ENCODE measurements around the gene HCRTR2. TPM values are rescaled to one million over a fixed set of nuclear protein-coding genes. Genes with fewer than 3 reads are reported as not detected.

Gene HCRTR2
- total RNA-seq, 1 donor from 2014 or later, result 0.11 TPM

- Mint-ChIP-seq H3K4me1 (peaks cover 2% of the 10 kb centered on the region), H3K9me3 (peaks cover 4% of the 10 kb centered on the region), H3K27me3 (ENCODE audit: low read depth) (no peaks in the 10 kb centered on the region), H3K36me3 (no peaks in the 10 kb centered on the region), H3K4me3 (no peak overlapping the region), H3K27ac (no peak overlapping the region)
- TF ChIP-seq CTCF (IDR thresholded peaks at IDR 0.05; ENCODE audit: unreplicated experiment), result no peak
- no peak for DNase-seq (ENCODE audit: low spot score in 2 of 2, unreplicated experiment in 2 of 2)
These were observed 85.9 kb downstream of the HCRTR2 start for GRCh38 chr6:55260181-55260580.

DNA sequence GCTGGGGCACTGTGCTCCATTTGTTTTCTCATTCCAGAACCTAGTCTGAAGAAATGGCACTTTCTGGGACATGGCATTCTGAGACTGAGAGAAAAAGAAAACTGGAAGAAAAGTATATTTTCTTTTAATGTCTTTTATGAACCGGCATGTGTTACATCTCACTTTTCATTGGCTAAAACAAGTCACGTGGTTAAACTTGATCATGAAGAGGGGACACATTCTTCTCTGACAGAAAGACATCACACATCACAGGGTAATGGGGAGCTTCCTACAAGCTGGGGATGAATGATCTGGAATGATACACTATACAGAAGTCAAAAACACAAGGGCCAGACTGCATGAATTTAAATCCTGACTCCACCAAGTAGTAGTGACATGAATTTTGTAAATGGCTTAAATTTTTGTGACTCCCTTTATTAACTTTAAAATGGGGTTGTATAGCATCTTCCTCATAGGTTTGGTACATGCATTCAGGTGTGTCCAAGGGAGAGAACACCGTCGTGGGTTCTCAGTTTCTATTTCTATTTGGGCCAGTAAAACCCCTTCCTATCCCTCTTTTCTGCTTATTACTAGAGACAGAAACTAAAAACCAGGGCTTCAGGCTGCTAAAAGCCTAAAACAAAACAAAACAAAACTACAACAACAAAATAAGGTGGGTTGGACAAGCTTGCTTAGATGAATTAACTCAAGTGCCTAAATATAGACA, 91.2 kb downstream of the HCRTR2 start:
- Mint-ChIP-seq H3K27ac (no peak overlapping the region), H3K4me1 (no peaks in the 10 kb centered on the region), H3K27me3 (ENCODE audit: low read depth) (no peaks in the 10 kb centered on the region), H3K4me3 (no peak overlapping the region), H3K9me3 (peaks cover 4% of the 10 kb centered on the region), H3K36me3 (no peaks in the 10 kb centered on the region)
- no peak for DNase-seq (ENCODE audit: low spot score in 2 of 2, unreplicated experiment in 2 of 2)
- no peak for TF ChIP-seq CTCF (IDR thresholded peaks at IDR 0.05; ENCODE audit: unreplicated experiment)

GRCh38 chr6:55266896-55267295, 92.6 kb downstream of the HCRTR2 start:
- no peaks in the 10 kb centered on the region for H3K36me3 Mint-ChIP-seq
- no peaks in the 10 kb centered on the region for H3K27me3 Mint-ChIP-seq (ENCODE audit: low read depth)
- H3K9me3 Mint-ChIP-seq, result peaks cover 2% of the 10 kb centered on the region
- TF ChIP-seq CTCF (IDR thresholded peaks at IDR 0.05; ENCODE audit: unreplicated experiment), result no peak
- no peak overlapping the region for H3K27ac Mint-ChIP-seq
- H3K4me1 Mint-ChIP-seq, result no peaks in the 10 kb centered on the region
- DNase-seq (ENCODE audit: low spot score in 2 of 2, unreplicated experiment in 2 of 2), result no peak
- H3K4me3 Mint-ChIP-seq, result no peak overlapping the region

- no peaks in the 10 kb centered on the region for H3K9me3 Mint-ChIP-seq
- peak in 1 of 2 experiments; percentile 45 for DNase-seq (ENCODE audit: low spot score in 2 of 2, unreplicated experiment in 2 of 2)
- peak overlapping the region; percentile 61 for H3K4me3 Mint-ChIP-seq
- H3K36me3 Mint-ChIP-seq, result no peaks in the 10 kb centered on the region
- no peaks in the 10 kb centered on the region for H3K27me3 Mint-ChIP-seq (ENCODE audit: low read depth)
- peaks cover 18% of the 10 kb centered on the region for H3K4me1 Mint-ChIP-seq
- peak; percentile 72 for TF ChIP-seq CTCF (IDR thresholded peaks at IDR 0.05; ENCODE audit: unreplicated experiment)
- H3K27ac Mint-ChIP-seq, result peak overlapping the region; percentile 68
These were observed 102.6 kb downstream of the HCRTR2 start for GRCh38 chr6:55276745-55277530.

DNA sequence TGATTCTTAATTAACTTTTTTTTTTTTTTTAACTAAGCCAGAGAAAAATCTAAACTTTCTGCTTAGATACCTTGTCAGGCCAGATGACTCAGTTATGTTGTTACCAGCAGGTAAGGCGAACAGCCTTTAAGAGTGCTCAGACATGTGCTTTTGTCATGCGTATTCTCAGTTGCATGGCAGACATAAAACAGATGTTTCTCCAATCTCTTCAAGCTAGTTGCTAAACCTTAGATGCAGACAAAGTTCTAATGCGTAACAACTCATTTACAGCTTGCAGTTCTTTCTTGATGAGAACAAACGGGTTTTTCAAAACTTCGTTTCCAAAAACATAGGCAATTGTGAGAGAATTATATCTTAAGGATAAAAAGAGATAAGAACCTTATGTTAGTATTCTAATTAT, 103.3 kb downstream of the HCRTR2 start:
- Mint-ChIP-seq H3K4me1 (peaks cover 18% of the 10 kb centered on the region), H3K4me3 (peak overlapping the region; percentile 61)

More for the DNA sequence above, 103.3 kb downstream of the HCRTR2 start:
- Mint-ChIP-seq H3K27ac (peak overlapping the region; percentile 50), H3K9me3 (no peaks in the 10 kb centered on the region), H3K36me3 (no peaks in the 10 kb centered on the region), H3K27me3 (ENCODE audit: low read depth) (no peaks in the 10 kb centered on the region)
- no peak for TF ChIP-seq CTCF (IDR thresholded peaks at IDR 0.05; ENCODE audit: unreplicated experiment)
- no peak for DNase-seq (ENCODE audit: low spot score in 2 of 2, unreplicated experiment in 2 of 2)

Data from mesothelial cell of epicardium (in vitro differentiated cells).